ENCODE results near the gene ITPA.
"Not testable (repeated sequence)": the region's sequence is repeated elsewhere in the genome, so short reads cannot be mapped to it uniquely, and the experiment has no call there.

DNA sequence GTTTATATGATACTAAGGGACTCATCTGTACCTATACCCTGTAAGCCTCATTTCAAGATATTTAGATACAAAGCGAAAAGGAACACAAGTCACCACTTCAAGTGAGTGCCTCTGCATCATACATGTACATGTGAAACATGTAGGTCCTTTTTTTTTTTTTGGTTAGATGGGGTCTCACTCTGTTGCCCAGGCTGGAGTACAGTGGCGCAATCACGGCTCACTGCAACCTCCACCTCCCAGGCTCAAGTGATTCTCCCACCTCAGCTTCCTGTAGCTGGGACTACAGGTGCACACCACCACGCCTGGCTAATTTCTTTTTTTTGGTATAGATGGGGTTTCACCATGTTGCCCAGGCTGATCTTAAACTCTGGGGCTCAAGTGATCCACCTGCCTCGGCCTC is 26.9 kb upstream of the ITPA start:
- TF ChIP-seq, protein P1, sequence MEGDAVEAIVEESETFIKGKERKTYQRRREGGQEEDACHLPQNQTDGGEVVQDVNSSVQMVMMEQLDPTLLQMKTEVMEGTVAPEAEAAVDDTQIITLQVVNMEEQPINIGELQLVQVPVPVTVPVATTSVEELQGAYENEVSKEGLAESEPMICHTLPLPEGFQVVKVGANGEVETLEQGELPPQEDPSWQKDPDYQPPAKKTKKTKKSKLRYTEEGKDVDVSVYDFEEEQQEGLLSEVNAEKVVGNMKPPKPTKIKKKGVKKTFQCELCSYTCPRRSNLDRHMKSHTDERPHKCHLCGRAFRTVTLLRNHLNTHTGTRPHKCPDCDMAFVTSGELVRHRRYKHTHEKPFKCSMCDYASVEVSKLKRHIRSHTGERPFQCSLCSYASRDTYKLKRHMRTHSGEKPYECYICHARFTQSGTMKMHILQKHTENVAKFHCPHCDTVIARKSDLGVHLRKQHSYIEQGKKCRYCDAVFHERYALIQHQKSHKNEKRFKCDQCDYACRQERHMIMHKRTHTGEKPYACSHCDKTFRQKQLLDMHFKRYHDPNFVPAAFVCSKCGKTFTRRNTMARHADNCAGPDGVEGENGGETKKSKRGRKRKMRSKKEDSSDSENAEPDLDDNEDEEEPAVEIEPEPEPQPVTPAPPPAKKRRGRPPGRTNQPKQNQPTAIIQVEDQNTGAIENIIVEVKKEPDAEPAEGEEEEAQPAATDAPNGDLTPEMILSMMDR (IDR thresholded peaks at IDR 0.05): not testable (repeated sequence)
- TF ChIP-seq POLR2A (IDR thresholded peaks at IDR 0.05): not testable (repeated sequence)
